IMR-90 (cell line): ENCODE results near the gene APP. TPM values are rescaled to one million over a fixed set of nuclear protein-coding genes. Genes with fewer than 3 reads are reported as not detected.

Source experiments
- ATAC-seq: fragments of 200-7000 bp; cut with Tn5 transposase; 2 replicates; pipeline ENCODE4 v1.9.1; 2020; ENCODE audit warnings: low read depth, mild to moderate bottlenecking, moderate library complexity
- BruUV-seq: library from RNA; stranded (reverse); fragments of 400-500 nt; replicated peaks from 2 replicates; lab custom pipeline; 2021; lab: Mats Ljungman, UMichigan
- CTCF ChIA-PET: fragments of 300-600 bp; formaldehyde crosslinking; extraction: SDS; loops from one replicate; lab custom pipeline; 2021; ENCODE audit warnings: antibody characterized with exemption; lab: Yijun Ruan, JAX
- POLR2A ChIA-PET: fragments of 300-600 bp; sonication (Branson Sonifier 250); formaldehyde crosslinking; loops from one replicate; lab custom pipeline; 2022; ENCODE audit warnings: antibody characterized with exemption; ENCODE audit not compliant: unreplicated experiment; lab: Charles Lee
- DNase-seq: peaks from one replicate; pipeline ENCODE4 v3.0.0; 2013
- H2AFZ ChIP-seq: replicated peaks from 2 replicates; pipeline ENCODE3; 2013; ENCODE audit warnings: low read length, mild to moderate bottlenecking; ENCODE audit not compliant: poor library complexity
- H2AK5ac ChIP-seq: 2 replicates; pipeline ENCODE4 v1.6.1; 2013; ENCODE audit warnings: low read depth, low read length, inconsistent platforms
- H2AK9ac ChIP-seq: replicated peaks from 2 replicates; pipeline ENCODE3; 2013; ENCODE audit warnings: mild to moderate bottlenecking, low read depth, low read length, moderate library complexity; ENCODE audit not compliant: poor library complexity
- H2BK120ac ChIP-seq: 2 replicates; pipeline ENCODE4 v1.6.1; 2013; ENCODE audit warnings: low read depth, low read length, inconsistent platforms
- H2BK15ac ChIP-seq: 3 replicates; pipeline ENCODE4 v1.6.1; 2013; ENCODE audit warnings: low read depth, low read length, inconsistent platforms
- H2BK20ac ChIP-seq: 2 replicates; pipeline ENCODE4 v1.6.1; 2013; ENCODE audit warnings: low read depth, mild to moderate bottlenecking, inconsistent platforms, low read length, moderate library complexity
- H2BK5ac ChIP-seq: 2 replicates; pipeline ENCODE4 v1.6.1; 2013; ENCODE audit warnings: mild to moderate bottlenecking, low read depth, low read length, inconsistent platforms; ENCODE audit not compliant: poor library complexity, severe bottlenecking
- H3K14ac ChIP-seq: replicated peaks from 2 replicates; pipeline ENCODE4 v1.6.1; 2013; ENCODE audit warnings: low read depth, low read length, inconsistent platforms
- H3K18ac ChIP-seq: 2 replicates; pipeline ENCODE4 v1.6.1; 2013; ENCODE audit warnings: low read depth, low read length, control low read depth
- H3K23ac ChIP-seq: 2 replicates; pipeline ENCODE4 v1.6.1; 2013; ENCODE audit warnings: low read depth, low read length, inconsistent platforms
- H3K27ac ChIP-seq: 2 replicates; pipeline ENCODE4 v1.5.1; 2013; ENCODE audit warnings: mild to moderate bottlenecking, control low read depth, low read length; ENCODE audit not compliant: insufficient read depth
- H3K27me3 ChIP-seq: 2 replicates; pipeline ENCODE4 v1.6.1; 2013; ENCODE audit warnings: low read length; ENCODE audit not compliant: control insufficient read depth, insufficient read depth
- H3K36me3 ChIP-seq: 2 replicates; pipeline ENCODE4 v1.6.1; 2013; ENCODE audit warnings: low read length, mixed read lengths; ENCODE audit not compliant: control insufficient read depth, insufficient read depth
- H3K4ac ChIP-seq: 2 replicates; pipeline ENCODE4 v1.6.1; 2013; ENCODE audit warnings: low read depth, low read length, inconsistent platforms
- H3K4me1 ChIP-seq: 2 replicates; pipeline ENCODE4 v1.6.1; 2013; ENCODE audit warnings: low read length, mixed read lengths; ENCODE audit not compliant: control insufficient read depth, insufficient read depth
- H3K4me2 ChIP-seq: 2 replicates; pipeline ENCODE4 v1.6.1; 2013; ENCODE audit warnings: low read depth, mild to moderate bottlenecking, control low read depth, low read length, moderate library complexity
- H3K4me3 ChIP-seq: 2 replicates; pipeline ENCODE4 v1.5.1; 2013; ENCODE audit warnings: low read depth, mild to moderate bottlenecking, control low read depth, low read length, moderate library complexity; ENCODE audit not compliant: insufficient read depth
- H3K56ac ChIP-seq: 2 replicates; pipeline ENCODE4 v1.6.1; 2013; ENCODE audit warnings: low read length, inconsistent platforms; ENCODE audit not compliant: insufficient read depth; ENCODE audit errors: extremely low read depth
- H3K79me1 ChIP-seq, 2 experiments: 2 replicates each; pipeline ENCODE4 v1.6.1; 2013; ENCODE audit warnings: low read length in 2 of 2, inconsistent platforms in 1 of 2, low read depth in 1 of 2
- H3K9ac ChIP-seq: 2 replicates; pipeline ENCODE4 v1.6.1; 2013; ENCODE audit warnings: low read depth, low read length, control low read depth
- H3K9me1 ChIP-seq: 2 replicates; pipeline ENCODE4 v1.6.1; 2013; ENCODE audit warnings: low read length, inconsistent platforms; ENCODE audit not compliant: insufficient read depth
- H3K9me3 ChIP-seq: 2 replicates; pipeline ENCODE4 v1.6.1; 2013; ENCODE audit warnings: low read length; ENCODE audit not compliant: control insufficient read depth, insufficient read depth
- H4K20me1 ChIP-seq: 2 replicates; pipeline ENCODE4 v1.6.1; 2013; ENCODE audit warnings: low read length, inconsistent platforms; ENCODE audit not compliant: insufficient read depth
- H4K5ac ChIP-seq: 2 replicates; pipeline ENCODE4 v1.6.1; 2013; ENCODE audit warnings: mild to moderate bottlenecking, low read depth, low read length, control low read depth
- H4K8ac ChIP-seq, 2 experiments: 2 replicates each; pipeline ENCODE4 v1.6.1; 2013; ENCODE audit warnings: low read depth in 2 of 2, low read length in 2 of 2, control low read depth in 1 of 2, inconsistent platforms in 1 of 2
- H4K91ac ChIP-seq: 2 replicates; pipeline ENCODE4 v1.6.1; 2013; ENCODE audit warnings: low read depth, low read length, inconsistent platforms; ENCODE audit not compliant: insufficient read depth
- BHLHE40 ChIP-seq: fragments of 150-350 bp; IDR thresholded peaks from 2 replicates; pipeline ENCODE4 v1.6.1; 2016; ENCODE audit warnings: mild to moderate bottlenecking, low read depth, low read length
- CEBPB ChIP-seq: IDR thresholded peaks from 2 replicates; pipeline ENCODE4 v1.6.1; 2012; ENCODE audit warnings: low read depth, low read length, improper control_type of control experiment
- CHD1 ChIP-seq: IDR thresholded peaks from 2 replicates; pipeline ENCODE4 v1.6.1; 2012; ENCODE audit warnings: low read depth, low read length, improper control_type of control experiment
- FOS ChIP-seq: fragments of 150-350 bp; IDR thresholded peaks from 2 replicates; pipeline ENCODE4 v1.6.1; 2016; ENCODE audit warnings: low read depth, low read length
- MAFK ChIP-seq: IDR thresholded peaks from 2 replicates; pipeline ENCODE4 v1.6.1; 2012; ENCODE audit warnings: low read depth, low read length, improper control_type of control experiment
- MAZ ChIP-seq: IDR thresholded peaks from 2 replicates; pipeline ENCODE4 v1.6.1; 2012; ENCODE audit warnings: low read depth, mild to moderate bottlenecking, low read length, improper control_type of control experiment, moderate library complexity, borderline replicate concordance
- MXI1 ChIP-seq: IDR thresholded peaks from 2 replicates; pipeline ENCODE4 v1.6.1; 2012; ENCODE audit warnings: low read depth, mild to moderate bottlenecking, low read length, moderate library complexity, borderline replicate concordance
- NFE2L2 ChIP-seq: fragments of 150-350 bp; IDR thresholded peaks from 2 replicates; pipeline ENCODE4 v1.6.1; 2016; ENCODE audit warnings: low read depth, mild to moderate bottlenecking, low read length
- POLR2A ChIP-seq: IDR thresholded peaks from 2 replicates; pipeline ENCODE4 v1.6.1; 2012; ENCODE audit warnings: mild to moderate bottlenecking, low read depth, low read length
- RAD21 ChIP-seq: IDR thresholded peaks from 2 replicates; pipeline ENCODE4 v1.6.1; 2012; ENCODE audit warnings: low read length, improper control_type of control experiment
- RCOR1 ChIP-seq: IDR thresholded peaks from 2 replicates; pipeline ENCODE4 v1.6.1; 2012; ENCODE audit warnings: mild to moderate bottlenecking, low read length, improper control_type of control experiment; ENCODE audit not compliant: insufficient replicate concordance
- RFX5 ChIP-seq: IDR thresholded peaks from 2 replicates; pipeline ENCODE4 v1.8.0; 2012; ENCODE audit warnings: low read depth, mild to moderate bottlenecking, low read length, moderate library complexity
- SMC3 ChIP-seq: fragments of 150-350 bp; IDR thresholded peaks from 2 replicates; pipeline ENCODE4 v1.6.1; 2016; ENCODE audit warnings: low read depth, mild to moderate bottlenecking, antibody characterized with exemption, low read length, moderate library complexity
- WGBS, 2 experiments: methylation state at CpG; one replicate each; pipeline versions ENCODE4 v1.1.5 to v1.1.7; 2013; ENCODE audit warnings: missing lambda C conversion rate in 2 of 2; ENCODE audit not compliant: insufficient read length in 1 of 2; ENCODE audit errors: extremely low coverage in 2 of 2; 5-methylcytosine and 5-hydroxymethylcytosine counted together
- dilution Hi-C: fragments of 300-500 bp; cut with HindIII; formaldehyde crosslinking; loops from one replicate; pipeline ENCODE4 v1.14.3; 2018; ENCODE audit warnings: low sequenced_read_pairs; ENCODE audit not compliant: unreplicated experiment
- in situ Hi-C: fragments of 300-500 bp; cut with MboI; formaldehyde crosslinking; loops from 3 replicates; pipeline ENCODE4 v1.14.3; 2019; ENCODE audit warnings: low sequenced_read_pairs, inconsistent platforms, mixed read lengths
- intact Hi-C: fragments of 100-400 bp; cut with micrococcal nuclease; formaldehyde crosslinking; loops from 2 replicates; pipeline ENCODE4 v1.10.0; 2022
- polyA plus RNA-seq, 3 experiments: library from polyadenylated mRNA; depleted of rRNA; stranded (reverse); fragments of >200 nt; gene quantifications; 2 replicates each; pipeline ENCODE4 v1.2.3, GENCODE V29; 2012; ENCODE audit warnings: low replicate concordance in 1 of 3
- total RNA-seq: library from RNA; depleted of rRNA; stranded (reverse); fragments of >200 nt; gene quantifications from 2 replicates; pipeline ENCODE4 v1.2.3, GENCODE V29; 2012
- TF ChIP-seq, protein P1 (sequence below): fragments of 150-350 bp; IDR thresholded peaks from 2 replicates; pipeline ENCODE4 v1.6.1; 2016; ENCODE audit warnings: low read depth, mild to moderate bottlenecking, low read length, moderate library complexity, borderline replicate concordance
- TF ChIP-seq, protein P2 (sequence below): conservative IDR thresholded peaks from 2 replicates; pipeline ENCODE4 v1.5.1; 2012; ENCODE audit warnings: mild to moderate bottlenecking, low read depth, low read length, improper control_type of control experiment
- TF ChIP-seq, protein P3 (sequence below): fragments of 150-350 bp; IDR thresholded peaks from 2 replicates; pipeline ENCODE4 v1.6.1; 2017; ENCODE audit warnings: mild to moderate bottlenecking, antibody characterized with exemption, low read length, low read depth

Gene APP
- total and polyA plus RNA-seq, 2 of the 4 experiments (the other 2 are of a cell fraction): 191 to 530 TPM

DNA sequence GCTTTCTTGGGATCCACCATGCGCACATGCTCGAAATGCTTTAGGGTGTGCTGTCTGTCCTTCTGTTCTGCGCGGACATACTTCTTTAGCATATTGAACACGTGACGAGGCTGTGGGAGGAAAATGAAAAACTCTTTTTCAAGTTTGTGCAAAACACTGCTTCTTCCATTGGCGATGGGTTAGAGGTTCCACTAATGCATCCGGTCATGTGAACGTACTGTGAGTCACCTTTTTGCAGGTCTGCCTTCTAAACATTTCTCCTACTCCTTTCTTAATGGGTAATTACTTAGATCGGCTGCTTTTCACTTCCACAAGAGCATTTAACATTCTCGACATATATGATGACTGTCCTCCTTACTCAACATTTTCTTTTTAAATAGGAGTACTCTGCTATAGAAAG, 214.9 kb downstream of the APP start:
- DNase-seq (no peak), ATAC-seq (no peak)
- TF ChIP-seq, protein P1, sequence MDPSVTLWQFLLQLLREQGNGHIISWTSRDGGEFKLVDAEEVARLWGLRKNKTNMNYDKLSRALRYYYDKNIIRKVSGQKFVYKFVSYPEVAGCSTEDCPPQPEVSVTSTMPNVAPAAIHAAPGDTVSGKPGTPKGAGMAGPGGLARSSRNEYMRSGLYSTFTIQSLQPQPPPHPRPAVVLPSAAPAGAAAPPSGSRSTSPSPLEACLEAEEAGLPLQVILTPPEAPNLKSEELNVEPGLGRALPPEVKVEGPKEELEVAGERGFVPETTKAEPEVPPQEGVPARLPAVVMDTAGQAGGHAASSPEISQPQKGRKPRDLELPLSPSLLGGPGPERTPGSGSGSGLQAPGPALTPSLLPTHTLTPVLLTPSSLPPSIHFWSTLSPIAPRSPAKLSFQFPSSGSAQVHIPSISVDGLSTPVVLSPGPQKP: no peak
- TF ChIP-seq CHD1 (no peak), MAFK (no peak), BHLHE40 (no peak), MAZ (no peak), CEBPB (no peak), FOS (no peak), RAD21 (no peak), POLR2A (no peak), MXI1 (no peak), RFX5 (no peak), NFE2L2 (no peak), SMC3 (no peak), RCOR1 (no peak)
- TF ChIP-seq, protein P2, sequence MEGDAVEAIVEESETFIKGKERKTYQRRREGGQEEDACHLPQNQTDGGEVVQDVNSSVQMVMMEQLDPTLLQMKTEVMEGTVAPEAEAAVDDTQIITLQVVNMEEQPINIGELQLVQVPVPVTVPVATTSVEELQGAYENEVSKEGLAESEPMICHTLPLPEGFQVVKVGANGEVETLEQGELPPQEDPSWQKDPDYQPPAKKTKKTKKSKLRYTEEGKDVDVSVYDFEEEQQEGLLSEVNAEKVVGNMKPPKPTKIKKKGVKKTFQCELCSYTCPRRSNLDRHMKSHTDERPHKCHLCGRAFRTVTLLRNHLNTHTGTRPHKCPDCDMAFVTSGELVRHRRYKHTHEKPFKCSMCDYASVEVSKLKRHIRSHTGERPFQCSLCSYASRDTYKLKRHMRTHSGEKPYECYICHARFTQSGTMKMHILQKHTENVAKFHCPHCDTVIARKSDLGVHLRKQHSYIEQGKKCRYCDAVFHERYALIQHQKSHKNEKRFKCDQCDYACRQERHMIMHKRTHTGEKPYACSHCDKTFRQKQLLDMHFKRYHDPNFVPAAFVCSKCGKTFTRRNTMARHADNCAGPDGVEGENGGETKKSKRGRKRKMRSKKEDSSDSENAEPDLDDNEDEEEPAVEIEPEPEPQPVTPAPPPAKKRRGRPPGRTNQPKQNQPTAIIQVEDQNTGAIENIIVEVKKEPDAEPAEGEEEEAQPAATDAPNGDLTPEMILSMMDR: no peak
- TF ChIP-seq, protein P3, sequence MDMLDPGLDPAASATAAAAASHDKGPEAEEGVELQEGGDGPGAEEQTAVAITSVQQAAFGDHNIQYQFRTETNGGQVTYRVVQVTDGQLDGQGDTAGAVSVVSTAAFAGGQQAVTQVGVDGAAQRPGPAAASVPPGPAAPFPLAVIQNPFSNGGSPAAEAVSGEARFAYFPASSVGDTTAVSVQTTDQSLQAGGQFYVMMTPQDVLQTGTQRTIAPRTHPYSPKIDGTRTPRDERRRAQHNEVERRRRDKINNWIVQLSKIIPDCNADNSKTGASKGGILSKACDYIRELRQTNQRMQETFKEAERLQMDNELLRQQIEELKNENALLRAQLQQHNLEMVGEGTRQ: no peak
- Histone ChIP-seq H2AFZ (no peak overlapping the region), H3K27ac (no peak overlapping the region), H4K8ac (no peak overlapping the region), H3K9me1 (no peaks in the 10 kb centered on the region; the same call in 1 of the 2 replicates), H3K27me3 (no peaks in the 10 kb centered on the region), H3K4ac (no peak overlapping the region), H3K18ac (no peak overlapping the region), H3K14ac (no peak overlapping the region), H3K4me1 (no peaks in the 10 kb centered on the region; the same call in 1 of the 2 replicates), H3K56ac (no peak overlapping the region), H3K9me3 (no peaks in the 10 kb centered on the region), H3K36me3 (peaks cover 16% of the 10 kb centered on the region), H3K79me1 (peaks cover 6 to 18% of the 10 kb centered on the region in 2 experiments; a peak in 3 of 4 replicates), H4K5ac (no peak overlapping the region), H3K4me2 (no peak overlapping the region), H2AK5ac (no peak overlapping the region), H2BK15ac (no peak overlapping the region), H3K23ac (no peak overlapping the region), H4K91ac (no peak overlapping the region), H2BK20ac (no peak overlapping the region), H3K9ac (no peak overlapping the region), H2AK9ac (no peak overlapping the region), H3K4me3 (no peak overlapping the region), H2BK120ac (no peak overlapping the region), H2BK5ac (no peak overlapping the region), H4K20me1 (no peaks in the 10 kb centered on the region)
- in situ Hi-C loops: no loop called here
- 80% methylated on average over 1 of the region's 11 CpGs; no CpG with 5 or more reads in 1 of the 2 experiments for WGBS, 2 experiments
- intact Hi-C loops: no loop called here
- POLR2A ChIA-PET: no interaction called here
- no TSS peak for BruUV-seq
- dilution Hi-C loops: no loop called here
- CTCF ChIA-PET: no interaction called here
